Measurements from ENCODE around the gene TOP3A.

Gene TOP3A

DNA sequence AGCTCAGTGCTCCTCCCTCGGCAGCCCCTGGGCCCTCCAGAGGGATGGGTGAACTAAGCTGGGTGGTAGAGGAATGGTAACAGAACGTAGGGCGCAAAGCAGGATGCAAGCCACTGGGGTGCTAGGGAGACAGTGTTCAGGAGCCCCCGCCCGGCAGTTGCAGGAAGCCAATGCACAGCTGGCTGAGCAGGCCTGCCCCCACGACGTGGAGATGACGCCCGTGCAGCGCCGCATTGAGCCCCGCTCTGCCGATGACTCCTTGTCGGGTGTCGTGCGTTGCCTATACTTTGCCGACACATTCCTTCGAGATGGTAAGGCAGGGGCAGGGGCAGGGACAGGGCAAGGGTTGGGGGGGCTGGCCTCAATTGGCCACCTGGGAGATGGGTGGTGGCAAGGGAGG is 76.5 kb downstream of the TOP3A start:
- no peak overlapping the region for H3K4me3 ChIP-seq (replicated peaks; ENCODE audit: low read depth, low read length)
- H3K36me3 ChIP-seq (ENCODE audit: control insufficient read depth, insufficient read depth, low read length), result no peaks in the 10 kb centered on the region
- TF ChIP-seq, protein P1, sequence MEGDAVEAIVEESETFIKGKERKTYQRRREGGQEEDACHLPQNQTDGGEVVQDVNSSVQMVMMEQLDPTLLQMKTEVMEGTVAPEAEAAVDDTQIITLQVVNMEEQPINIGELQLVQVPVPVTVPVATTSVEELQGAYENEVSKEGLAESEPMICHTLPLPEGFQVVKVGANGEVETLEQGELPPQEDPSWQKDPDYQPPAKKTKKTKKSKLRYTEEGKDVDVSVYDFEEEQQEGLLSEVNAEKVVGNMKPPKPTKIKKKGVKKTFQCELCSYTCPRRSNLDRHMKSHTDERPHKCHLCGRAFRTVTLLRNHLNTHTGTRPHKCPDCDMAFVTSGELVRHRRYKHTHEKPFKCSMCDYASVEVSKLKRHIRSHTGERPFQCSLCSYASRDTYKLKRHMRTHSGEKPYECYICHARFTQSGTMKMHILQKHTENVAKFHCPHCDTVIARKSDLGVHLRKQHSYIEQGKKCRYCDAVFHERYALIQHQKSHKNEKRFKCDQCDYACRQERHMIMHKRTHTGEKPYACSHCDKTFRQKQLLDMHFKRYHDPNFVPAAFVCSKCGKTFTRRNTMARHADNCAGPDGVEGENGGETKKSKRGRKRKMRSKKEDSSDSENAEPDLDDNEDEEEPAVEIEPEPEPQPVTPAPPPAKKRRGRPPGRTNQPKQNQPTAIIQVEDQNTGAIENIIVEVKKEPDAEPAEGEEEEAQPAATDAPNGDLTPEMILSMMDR (IDR thresholded peaks at IDR 0.05; ENCODE audit: insufficient read depth, low read length, poor library complexity, severe bottlenecking), result no peak
- no peak for DNase-seq (ENCODE audit: extremely low read depth, insufficient read length)
- H3K27me3 ChIP-seq (replicated peaks; ENCODE audit: control insufficient read depth, insufficient read depth, low read length), result no peaks in the 10 kb centered on the region

DNA sequence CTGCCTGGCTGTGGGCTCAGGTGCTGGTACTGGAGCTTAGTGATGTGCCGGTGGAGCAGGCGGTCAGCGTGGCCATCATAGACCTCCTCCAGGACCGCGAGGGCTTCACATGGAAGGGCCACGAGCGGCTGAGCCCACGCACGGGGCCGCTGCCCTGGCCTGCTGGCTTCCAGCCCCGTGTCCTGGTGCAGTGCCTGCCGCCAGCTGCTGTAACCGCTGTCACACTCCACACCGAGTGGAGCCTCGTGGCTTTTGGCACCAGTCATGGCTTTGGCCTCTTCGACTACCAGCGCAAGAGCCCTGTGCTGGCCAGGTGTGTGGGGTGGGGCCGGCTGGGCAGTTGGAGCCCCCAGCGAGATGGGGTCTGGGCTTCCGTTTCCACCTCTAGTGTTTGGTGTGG is 77.3 kb downstream of the TOP3A start:
- DNase-seq (ENCODE audit: extremely low read depth, insufficient read length), result no peak
- Histone ChIP-seq H3K27me3 (replicated peaks; ENCODE audit: control insufficient read depth, insufficient read depth, low read length) (no peaks in the 10 kb centered on the region), H3K36me3 (ENCODE audit: control insufficient read depth, insufficient read depth, low read length) (no peaks in the 10 kb centered on the region), H3K4me3 (replicated peaks; ENCODE audit: low read depth, low read length) (no peak overlapping the region)
- TF ChIP-seq, protein P1 (IDR thresholded peaks at IDR 0.05; ENCODE audit: insufficient read depth, low read length, poor library complexity, severe bottlenecking), result no peak

DNA sequence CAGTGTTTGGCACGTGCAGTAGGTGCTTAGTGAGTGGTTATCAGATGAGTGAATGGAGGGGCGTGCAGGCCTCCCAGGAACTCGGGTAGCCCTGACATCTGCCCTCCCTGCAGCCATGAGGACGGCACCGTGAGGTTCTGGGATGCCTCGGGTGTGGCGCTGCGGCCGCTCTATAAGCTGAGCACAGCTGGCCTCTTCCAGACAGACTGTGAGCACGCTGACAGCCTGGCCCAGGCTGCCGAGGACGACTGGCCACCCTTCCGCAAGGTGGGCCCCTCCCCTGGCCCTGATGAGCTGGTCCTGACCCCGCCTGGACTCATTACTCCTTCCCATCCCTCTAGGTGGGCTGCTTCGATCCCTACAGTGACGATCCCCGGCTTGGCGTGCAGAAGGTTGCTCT is 78.3 kb downstream of the TOP3A start:
- Histone ChIP-seq H3K4me3 (replicated peaks; ENCODE audit: low read depth, low read length) (no peak overlapping the region), H3K36me3 (ENCODE audit: control insufficient read depth, insufficient read depth, low read length) (no peaks in the 10 kb centered on the region), H3K27me3 (replicated peaks; ENCODE audit: control insufficient read depth, insufficient read depth, low read length) (no peaks in the 10 kb centered on the region)
- DNase-seq (ENCODE audit: extremely low read depth, insufficient read length), result no peak
- TF ChIP-seq, protein P1 (IDR thresholded peaks at IDR 0.05; ENCODE audit: insufficient read depth, low read length, poor library complexity, severe bottlenecking), result no peak

DNA sequence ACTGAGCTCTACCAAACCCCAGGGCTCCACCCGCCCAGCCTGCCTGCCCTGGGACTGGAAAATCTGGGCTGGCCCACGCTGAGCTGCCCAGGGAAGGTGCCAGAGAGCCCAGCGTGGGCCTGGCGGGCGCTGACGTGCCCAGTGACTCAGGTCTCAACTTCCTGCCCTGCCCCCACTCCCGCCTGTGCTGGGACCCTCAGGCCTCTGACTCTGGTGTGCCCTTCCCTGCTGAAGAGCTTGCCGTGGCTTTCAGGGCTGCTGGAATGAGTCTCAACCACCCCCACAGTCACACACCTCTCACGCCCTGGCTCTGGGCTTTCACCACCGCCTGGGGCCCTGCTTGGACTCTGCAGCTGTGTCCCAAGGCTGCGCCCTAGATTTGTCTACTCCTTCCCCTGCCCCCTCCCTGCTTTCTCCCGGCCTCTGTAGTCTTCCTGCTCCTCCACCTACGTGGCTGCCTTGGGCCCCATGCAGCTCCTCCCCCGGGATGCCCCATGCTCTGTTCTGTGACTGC is 79.0 kb downstream of the TOP3A start:
- H3K27me3 ChIP-seq (replicated peaks; ENCODE audit: control insufficient read depth, insufficient read depth, low read length), result no peaks in the 10 kb centered on the region
- no peak overlapping the region for H3K4me3 ChIP-seq (replicated peaks; ENCODE audit: low read depth, low read length)
- TF ChIP-seq, protein P1 (IDR thresholded peaks at IDR 0.05; ENCODE audit: insufficient read depth, low read length, poor library complexity, severe bottlenecking), result no peak
- H3K36me3 ChIP-seq (ENCODE audit: control insufficient read depth, insufficient read depth, low read length), result no peaks in the 10 kb centered on the region
- no peak for DNase-seq (ENCODE audit: extremely low read depth, insufficient read length)

DNA sequence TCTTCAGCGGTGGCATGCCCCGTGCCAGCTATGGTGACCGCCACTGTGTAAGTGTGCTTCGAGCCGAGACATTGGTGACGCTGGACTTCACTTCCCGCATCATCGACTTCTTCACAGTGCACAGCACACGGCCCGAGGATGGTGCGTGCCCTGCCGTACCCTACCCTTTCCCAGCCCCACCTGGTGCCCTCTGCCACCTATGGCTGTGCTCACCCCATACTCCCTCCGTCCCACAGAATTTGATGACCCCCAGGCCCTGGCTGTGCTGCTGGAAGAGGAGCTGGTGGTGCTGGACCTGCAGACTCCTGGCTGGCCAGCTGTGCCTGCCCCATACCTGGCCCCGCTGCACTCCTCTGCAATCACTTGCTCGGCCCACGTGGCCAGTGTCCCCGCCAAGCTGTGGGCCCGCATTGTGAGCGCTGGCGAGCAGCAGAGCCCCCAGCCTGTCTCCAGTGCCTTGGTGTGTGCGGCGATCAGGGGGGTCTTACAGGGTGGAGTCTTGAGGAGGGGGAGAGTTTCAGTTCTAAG is 79.9 kb downstream of the TOP3A start:
- DNase-seq (ENCODE audit: extremely low read depth, insufficient read length), result no peak
- no peaks in the 10 kb centered on the region for H3K36me3 ChIP-seq (ENCODE audit: control insufficient read depth, insufficient read depth, low read length)
- no peak overlapping the region for H3K4me3 ChIP-seq (replicated peaks; ENCODE audit: low read depth, low read length)
- H3K27me3 ChIP-seq (replicated peaks; ENCODE audit: control insufficient read depth, insufficient read depth, low read length), result no peaks in the 10 kb centered on the region
- TF ChIP-seq, protein P1 (IDR thresholded peaks at IDR 0.05; ENCODE audit: insufficient read depth, low read length, poor library complexity, severe bottlenecking), result no peak

All from GM06990 (cell line).